ENCODE data around the gene KCNQ5.

KCNQ5 gene

GRCh38 chr6:72657407-72658197, 35.7 kb downstream of the KCNQ5 start:
- H3K27ac Mint-ChIP-seq, result no peak overlapping the region
- no peak overlapping the region for H3K4me3 Mint-ChIP-seq
- no peak for TF ChIP-seq CTCF (IDR thresholded peaks at IDR 0.05)
- peaks cover 3% of the 10 kb centered on the region for H3K27me3 Mint-ChIP-seq (ENCODE audit: low read depth, poor library complexity)
- H3K9me3 Mint-ChIP-seq, result no peaks in the 10 kb centered on the region
- H3K4me1 Mint-ChIP-seq, result peaks cover under 1% of the 10 kb centered on the region
- no peaks in the 10 kb centered on the region for H3K36me3 Mint-ChIP-seq (ENCODE audit: low read depth)
- no peak for DNase-seq

GRCh38 chr6:72659754-72660153, 37.9 kb downstream of the KCNQ5 start:
- no peak overlapping the region for H3K4me3 Mint-ChIP-seq
- no peaks in the 10 kb centered on the region for H3K9me3 Mint-ChIP-seq
- no peaks in the 10 kb centered on the region for H3K36me3 Mint-ChIP-seq (ENCODE audit: low read depth)
- no peak overlapping the region for H3K27ac Mint-ChIP-seq
- H3K4me1 Mint-ChIP-seq, result no peaks in the 10 kb centered on the region
- TF ChIP-seq CTCF (IDR thresholded peaks at IDR 0.05), result no peak
- DNase-seq, result no peak
- peaks cover 3% of the 10 kb centered on the region for H3K27me3 Mint-ChIP-seq (ENCODE audit: low read depth, poor library complexity)

DNA sequence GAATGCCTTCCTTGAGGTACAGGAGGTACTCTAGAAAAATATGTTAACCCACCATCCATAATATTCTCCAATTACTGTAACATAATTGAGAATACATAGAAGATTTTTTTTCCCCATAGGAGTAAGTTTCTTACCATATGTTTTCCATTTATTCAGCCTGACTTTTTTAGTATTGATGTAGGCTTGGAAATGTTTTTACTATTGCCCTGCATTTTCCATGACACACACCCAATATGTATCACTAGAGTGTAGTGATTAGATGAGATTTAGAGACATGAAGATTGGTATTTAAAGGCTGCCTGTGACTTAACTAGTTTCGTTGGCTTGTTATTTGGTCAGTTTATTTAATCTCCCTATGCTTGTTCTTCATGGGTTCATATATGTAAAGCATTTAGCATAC, 39.5 kb downstream of the KCNQ5 start:
- no peak for TF ChIP-seq CTCF (IDR thresholded peaks at IDR 0.05)
- Mint-ChIP-seq H3K36me3 (ENCODE audit: low read depth) (no peaks in the 10 kb centered on the region), H3K4me3 (no peak overlapping the region), H3K27me3 (ENCODE audit: low read depth, poor library complexity) (peaks cover 3% of the 10 kb centered on the region), H3K27ac (no peak overlapping the region), H3K4me1 (no peaks in the 10 kb centered on the region), H3K9me3 (no peaks in the 10 kb centered on the region)
- DNase-seq, result no peak

- TF ChIP-seq CTCF (IDR thresholded peaks at IDR 0.05), result no peak
- H3K9me3 Mint-ChIP-seq, result peaks cover 5% of the 10 kb centered on the region
- no peak overlapping the region for H3K27ac Mint-ChIP-seq
- no peaks in the 10 kb centered on the region for H3K4me1 Mint-ChIP-seq
- DNase-seq, result no peak
- H3K4me3 Mint-ChIP-seq, result no peak overlapping the region
- H3K36me3 Mint-ChIP-seq (ENCODE audit: low read depth), result no peaks in the 10 kb centered on the region
- H3K27me3 Mint-ChIP-seq (ENCODE audit: low read depth, poor library complexity), result no peaks in the 10 kb centered on the region
Measured at GRCh38 chr6:72665599-72665998, 43.7 kb downstream of the KCNQ5 start.

DNA sequence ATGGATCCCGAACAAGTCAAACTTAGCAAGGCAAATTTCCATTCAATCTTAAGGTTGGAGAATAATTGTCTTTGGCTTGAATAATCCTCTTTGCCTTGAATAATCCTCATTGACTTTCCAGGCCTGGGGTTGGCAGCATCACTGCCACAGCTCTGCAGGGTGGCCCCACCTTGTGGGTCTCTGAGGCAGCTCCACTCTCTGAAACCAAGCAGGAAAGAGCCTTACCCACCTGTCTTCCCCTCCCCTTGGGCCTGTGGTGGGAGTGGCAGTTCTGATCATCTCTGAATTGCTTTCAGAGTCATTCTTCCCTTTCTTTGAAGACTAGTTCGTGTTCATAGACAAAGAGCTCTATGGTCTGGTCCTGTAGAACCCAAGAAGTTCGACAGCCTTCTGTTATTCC, 47.5 kb downstream of the KCNQ5 start:
- Mint-ChIP-seq H3K36me3 (ENCODE audit: low read depth) (no peaks in the 10 kb centered on the region), H3K27ac (no peak overlapping the region), H3K4me3 (no peak overlapping the region), H3K27me3 (ENCODE audit: low read depth, poor library complexity) (no peaks in the 10 kb centered on the region), H3K4me1 (peaks cover 8% of the 10 kb centered on the region), H3K9me3 (peaks cover 5% of the 10 kb centered on the region)
- no peak for TF ChIP-seq CTCF (IDR thresholded peaks at IDR 0.05)
- DNase-seq, result no peak

DNA sequence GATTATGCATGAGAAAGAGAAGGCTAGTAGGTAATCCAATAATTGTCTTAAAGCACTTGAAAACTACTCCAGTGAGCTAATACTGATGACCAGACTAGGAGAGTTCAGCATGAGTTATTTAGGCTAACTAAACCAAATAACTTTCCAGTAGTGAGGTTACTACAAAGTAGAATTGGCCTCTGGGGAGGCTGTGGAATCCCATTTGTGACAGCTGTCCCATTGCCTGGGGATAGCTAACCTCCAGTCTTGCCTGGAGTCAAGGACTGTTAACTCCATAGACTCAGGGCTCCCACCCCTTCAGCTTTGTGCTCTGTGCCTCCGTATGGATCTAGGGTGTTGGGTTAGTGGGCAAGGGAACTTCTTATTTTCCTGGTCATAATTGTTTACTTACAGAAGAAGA, 51.0 kb downstream of the KCNQ5 start:
- no peaks in the 10 kb centered on the region for H3K36me3 Mint-ChIP-seq (ENCODE audit: low read depth)
- H3K4me1 Mint-ChIP-seq, result peaks cover 8% of the 10 kb centered on the region
- no peak for DNase-seq
- H3K9me3 Mint-ChIP-seq, result no peaks in the 10 kb centered on the region
- no peaks in the 10 kb centered on the region for H3K27me3 Mint-ChIP-seq (ENCODE audit: low read depth, poor library complexity)
- TF ChIP-seq CTCF (IDR thresholded peaks at IDR 0.05), result no peak
- no peak overlapping the region for H3K27ac Mint-ChIP-seq
- no peak overlapping the region for H3K4me3 Mint-ChIP-seq
